Measurements from ENCODE around the gene KPRP.
A peak's percentile ranks its signal among the peaks of the same experiment; 100 is the strongest.

The KPRP gene

GRCh38 chr1:152739841-152740240 is 18.0 kb upstream of the KPRP start:
- TF ChIP-seq, protein P1, sequence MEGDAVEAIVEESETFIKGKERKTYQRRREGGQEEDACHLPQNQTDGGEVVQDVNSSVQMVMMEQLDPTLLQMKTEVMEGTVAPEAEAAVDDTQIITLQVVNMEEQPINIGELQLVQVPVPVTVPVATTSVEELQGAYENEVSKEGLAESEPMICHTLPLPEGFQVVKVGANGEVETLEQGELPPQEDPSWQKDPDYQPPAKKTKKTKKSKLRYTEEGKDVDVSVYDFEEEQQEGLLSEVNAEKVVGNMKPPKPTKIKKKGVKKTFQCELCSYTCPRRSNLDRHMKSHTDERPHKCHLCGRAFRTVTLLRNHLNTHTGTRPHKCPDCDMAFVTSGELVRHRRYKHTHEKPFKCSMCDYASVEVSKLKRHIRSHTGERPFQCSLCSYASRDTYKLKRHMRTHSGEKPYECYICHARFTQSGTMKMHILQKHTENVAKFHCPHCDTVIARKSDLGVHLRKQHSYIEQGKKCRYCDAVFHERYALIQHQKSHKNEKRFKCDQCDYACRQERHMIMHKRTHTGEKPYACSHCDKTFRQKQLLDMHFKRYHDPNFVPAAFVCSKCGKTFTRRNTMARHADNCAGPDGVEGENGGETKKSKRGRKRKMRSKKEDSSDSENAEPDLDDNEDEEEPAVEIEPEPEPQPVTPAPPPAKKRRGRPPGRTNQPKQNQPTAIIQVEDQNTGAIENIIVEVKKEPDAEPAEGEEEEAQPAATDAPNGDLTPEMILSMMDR (conservative IDR thresholded peaks at IDR 0.05; ENCODE audit: low read depth), result no peak
- POLR2A ChIA-PET (ENCODE audit: low non-redundant PET), result no interaction called here
- no peak overlapping the region for H3K27ac ChIP-seq
- DNase-seq (ENCODE audit: low spot score), result peak; percentile 68
- CTCF ChIA-PET, result no interaction called here

DNA sequence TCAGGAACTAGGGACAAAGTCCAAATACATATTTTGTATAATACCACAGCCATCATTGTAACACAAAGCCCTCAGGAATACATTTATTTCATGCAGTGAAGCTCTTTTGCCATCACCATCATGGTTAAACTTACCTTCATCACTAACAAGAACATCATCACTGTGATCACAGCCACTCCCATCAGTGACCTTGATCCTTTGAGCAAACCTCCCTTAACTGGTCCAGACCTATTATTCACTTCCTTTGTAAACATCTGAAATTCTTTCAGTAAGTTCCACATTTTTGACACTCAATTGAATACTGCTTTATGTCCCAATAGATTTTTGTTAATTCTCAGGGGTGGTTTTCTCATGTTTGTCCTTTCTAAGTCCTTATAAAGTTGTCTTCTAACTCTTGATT is 16.2 kb upstream of the KPRP start:
- ChIA-PET POLR2A (ENCODE audit: low non-redundant PET) (no interaction called here), CTCF (no interaction called here)
- H3K27ac ChIP-seq, result no peak overlapping the region
- DNase-seq (ENCODE audit: low spot score), result no peak
- TF ChIP-seq, protein P1 (conservative IDR thresholded peaks at IDR 0.05; ENCODE audit: low read depth), result no peak

GRCh38 chr1:152743371-152744145 is 14.3 kb upstream of the KPRP start:
- ChIA-PET POLR2A (ENCODE audit: low non-redundant PET) (no interaction called here), CTCF (no interaction called here)
- TF ChIP-seq, protein P1 (conservative IDR thresholded peaks at IDR 0.05; ENCODE audit: low read depth), result no peak
- DNase-seq (ENCODE audit: low spot score), result peak; percentile 77
- H3K27ac ChIP-seq, result peak overlapping the region; percentile 54

DNA sequence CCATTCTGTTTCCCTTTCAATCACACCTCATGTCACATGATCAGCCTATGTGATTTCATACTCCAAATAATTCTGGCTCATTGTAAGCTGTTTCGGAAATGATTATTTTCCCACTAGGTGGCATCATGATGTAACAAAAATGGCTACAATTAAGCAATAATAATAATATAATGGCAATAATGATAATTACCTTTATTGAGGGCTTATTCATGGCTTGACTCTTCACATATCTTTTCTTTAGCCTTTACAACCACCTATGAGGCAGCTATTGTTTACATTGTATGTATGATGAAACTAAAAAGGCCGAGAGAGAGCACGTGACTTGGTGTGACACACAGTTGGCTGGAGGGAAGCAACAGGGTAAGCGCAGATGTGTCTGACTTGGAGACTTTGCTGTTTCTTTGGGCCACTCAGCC is 12.5 kb upstream of the KPRP start:
- TF ChIP-seq, protein P1 (conservative IDR thresholded peaks at IDR 0.05; ENCODE audit: low read depth), result no peak
- CTCF ChIA-PET, result no interaction called here
- POLR2A ChIA-PET (ENCODE audit: low non-redundant PET), result no interaction called here
- H3K27ac ChIP-seq, result peak overlapping the region; percentile 30; the same call in 1 of the 2 replicates
- DNase-seq (ENCODE audit: low spot score), result peak; percentile 45

DNA sequence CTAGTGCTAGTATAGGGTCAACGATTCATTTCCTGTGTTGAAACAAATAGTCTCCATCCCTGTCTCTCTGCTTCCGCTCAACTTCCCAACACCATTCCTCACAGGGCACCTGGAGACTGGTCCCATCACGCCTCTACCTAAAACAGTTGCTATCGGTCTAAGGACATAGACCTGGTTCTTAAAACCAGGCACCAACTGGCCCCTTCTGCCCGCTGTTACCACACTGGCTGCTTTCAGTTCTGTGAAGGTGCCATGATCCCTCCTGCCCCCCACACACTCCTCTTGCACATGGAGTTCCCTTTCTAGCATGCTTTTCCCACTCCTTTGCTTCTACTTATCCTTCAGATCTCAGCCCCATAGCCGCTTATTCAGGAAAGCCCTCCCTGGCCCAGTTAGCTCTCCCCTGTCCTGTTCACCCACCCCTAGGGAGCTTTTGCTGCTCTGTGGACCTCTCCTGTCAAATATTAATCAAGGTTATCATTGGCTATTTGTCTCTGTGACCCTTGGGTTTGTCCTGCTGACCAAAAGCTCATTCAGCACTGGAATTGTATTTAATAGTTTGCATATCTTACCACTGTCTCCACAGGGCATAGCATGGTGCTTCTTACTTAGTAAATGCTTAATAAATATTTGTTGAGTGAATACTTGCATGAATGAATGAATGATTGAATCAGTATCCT is 11.9 kb upstream of the KPRP start:
- ChIA-PET POLR2A (ENCODE audit: low non-redundant PET) (no interaction called here), CTCF (no interaction called here)
- TF ChIP-seq, protein P1 (conservative IDR thresholded peaks at IDR 0.05; ENCODE audit: low read depth), result no peak
- H3K27ac ChIP-seq, result peak overlapping the region; percentile 30; the same call in 1 of the 2 replicates
- no peak for DNase-seq (ENCODE audit: low spot score)

- CTCF ChIA-PET, result no interaction called here
- TF ChIP-seq, protein P1 (conservative IDR thresholded peaks at IDR 0.05; ENCODE audit: low read depth), result no peak
- no peak overlapping the region for H3K27ac ChIP-seq
- no peak for DNase-seq (ENCODE audit: low spot score)
- POLR2A ChIA-PET (ENCODE audit: low non-redundant PET), result no interaction called here
Measured at GRCh38 chr1:152747831-152748230, 10.0 kb upstream of the KPRP start.
